G401.6 (cell line): ENCODE measurements around the gene SINHCAF.
"Not testable (repeated sequence)": the region's sequence is repeated elsewhere in the genome, so short reads cannot be mapped to it uniquely, and the experiment has no call there.

ENCODE experiments used
- FAIRE-seq: peaks from 2 replicates; lab custom pipeline; 2012; peaks lifted over from hg19 to GRCh38; lab: Jason Lieb, UNC

Gene SINHCAF

GRCh38 chr12:31261744-31262143, 64.2 kb downstream of the SINHCAF start:
- FAIRE-seq = no peak

- FAIRE-seq = no peak
These were observed 65.1 kb downstream of the SINHCAF start for GRCh38 chr12:31260840-31261239.

GRCh38 chr12:31259136-31259886, 66.6 kb downstream of the SINHCAF start:
- no peak for FAIRE-seq

GRCh38 chr12:31257784-31258183, 68.2 kb downstream of the SINHCAF start:
- FAIRE-seq = no peak

- peak; percentile 99 for FAIRE-seq
These were observed 74.0 kb downstream of the SINHCAF start for GRCh38 chr12:31251707-31252611.

- no peak for FAIRE-seq
These were observed 75.8 kb downstream of the SINHCAF start for GRCh38 chr12:31250179-31250578.

- no peak for FAIRE-seq
These were observed 76.6 kb downstream of the SINHCAF start for GRCh38 chr12:31249356-31249755.

GRCh38 chr12:31248815-31249214, 77.1 kb downstream of the SINHCAF start:
- peak; percentile 66 for FAIRE-seq

- FAIRE-seq = no peak
These were observed 77.6 kb downstream of the SINHCAF start for GRCh38 chr12:31248337-31248736.

- FAIRE-seq = no peak
These were observed 79.5 kb downstream of the SINHCAF start for GRCh38 chr12:31246470-31246850.

- FAIRE-seq = no peak
These were observed 80.0 kb downstream of the SINHCAF start for GRCh38 chr12:31245822-31246469.

GRCh38 chr12:31242418-31242817, 83.5 kb downstream of the SINHCAF start:
- FAIRE-seq = not testable (repeated sequence)

GRCh38 chr12:31238764-31239387, 87.1 kb downstream of the SINHCAF start:
- peak; percentile 76 for FAIRE-seq

- not testable (repeated sequence) for FAIRE-seq
These were observed 87.6 kb downstream of the SINHCAF start for GRCh38 chr12:31238333-31238732.

- no peak for FAIRE-seq
These were observed 88.8 kb downstream of the SINHCAF start for GRCh38 chr12:31236998-31237637.

GRCh38 chr12:31235868-31236395, 90.0 kb downstream of the SINHCAF start:
- FAIRE-seq = no peak

- no peak for FAIRE-seq
These were observed 90.7 kb downstream of the SINHCAF start for GRCh38 chr12:31234955-31235867.

GRCh38 chr12:31234053-31234840, 91.7 kb downstream of the SINHCAF start:
- no peak for FAIRE-seq

- no peak for FAIRE-seq
These were observed 92.8 kb downstream of the SINHCAF start for GRCh38 chr12:31233061-31233730.
